Body of pancreas (tissue), 4 donors: Measurements from ENCODE around the gene PCGF3. TPM values are rescaled to one million over a fixed set of nuclear protein-coding genes. Genes with fewer than 3 reads are reported as not detected.

Experiments used
- ATAC-seq: fragments of 150-250 bp; one replicate; pipeline ENCODE4 v1.9.1; 2016
- DNase-seq, 4 donors: peaks; one replicate each; pipeline ENCODE4 v3.0.0-alpha.2; 2019
- H3K27ac ChIP-seq, 4 donors: fragments of 200-600 bp; sonication (generic); 1 replicate in 3 of 4; 2 replicates in 1 of 4; pipeline versions ENCODE4 v1.5.1 to v1.6.1; 2016 to 2019; ENCODE audit warnings: mild to moderate bottlenecking in 1 of 4, mixed read lengths in 1 of 4, moderate library complexity in 1 of 4
- H3K27me3 ChIP-seq, 2 donors: fragments of 200-600 bp; sonication (generic); one replicate each; pipeline ENCODE4 v1.6.0; 2016; ENCODE audit warnings: mild to moderate bottlenecking in 1 of 2
- H3K36me3 ChIP-seq, 2 donors: fragments of 200-600 bp; sonication (generic); replicated peaks in 1 of 2; 2 replicates each; pipeline ENCODE4 v1.5.1; 2016; ENCODE audit warnings: low read depth in 2 of 2; ENCODE audit not compliant: insufficient read depth in 1 of 2
- H3K4me1 ChIP-seq: fragments of 200-600 bp; sonication (generic); one replicate; pipeline ENCODE4 v1.6.0; 2016
- H3K4me3 ChIP-seq, 2 donors: fragments of 200-600 bp; sonication (generic); 1 replicate in 1 of 2; 2 replicates in 1 of 2; pipeline ENCODE4 v1.5.1; 2016 to 2019
- H3K9me3 ChIP-seq, 3 donors: fragments of 200-600 bp; sonication (generic); 1 replicate in 2 of 3; 2 replicates in 1 of 3; pipeline ENCODE4 v1.5.1; 2016
- POLR2A ChIP-seq, 3 donors: fragments of 450-650 bp; IDR thresholded peaks; one replicate each; pipeline ENCODE4 v1.6.1; 2016; ENCODE audit warnings: antibody characterized with exemption in 3 of 3, mild to moderate bottlenecking in 2 of 3
- WGBS, 2 donors: methylation state at CpG; one replicate each; pipeline ENCODE4 v1.1.5; 2017; 5-methylcytosine and 5-hydroxymethylcytosine counted together
- intact Hi-C: fragments of 100-400 bp; cut with DNase I; formaldehyde crosslinking; loops from one replicate; pipeline ENCODE4 v1.15.1; 2023
- total RNA-seq, 2 donors: library from RNA; depleted of rRNA; stranded (reverse); fragments of >200 nt; gene quantifications; one replicate each; pipeline ENCODE4 v1.1.0, GENCODE V29; 2016
- TF ChIP-seq, protein P1 (sequence below), 7 experiments: fragments of 450-650 bp in 4 of 7; fragments of 200-600 bp in 3 of 7; sonication (generic) in 3 of 7; IDR thresholded peaks; one replicate each; pipeline ENCODE4 v1.5.1; 2016 to 2019; ENCODE audit warnings: antibody characterized with exemption in 7 of 7

The PCGF3 gene
- total RNA-seq, 2 donors from 2014 or later, result 16.8 to 31.1 TPM

GRCh38 chr4:789571-790465 lies 84.2 kb downstream of the PCGF3 start:
- ATAC-seq (no peak), DNase-seq (no peak)
- H3K27ac ChIP-seq, result no peak overlapping the region
- H3K36me3 ChIP-seq, result no peaks in the 10 kb centered on the region
- H3K4me3 ChIP-seq, result no peak overlapping the region
- peaks cover 0 to 52% of the 10 kb centered on the region in 2 donors for H3K27me3 ChIP-seq
- no peaks in the 10 kb centered on the region for H3K9me3 ChIP-seq
- intact Hi-C loops, result no loop called here
- TF ChIP-seq, protein P1, sequence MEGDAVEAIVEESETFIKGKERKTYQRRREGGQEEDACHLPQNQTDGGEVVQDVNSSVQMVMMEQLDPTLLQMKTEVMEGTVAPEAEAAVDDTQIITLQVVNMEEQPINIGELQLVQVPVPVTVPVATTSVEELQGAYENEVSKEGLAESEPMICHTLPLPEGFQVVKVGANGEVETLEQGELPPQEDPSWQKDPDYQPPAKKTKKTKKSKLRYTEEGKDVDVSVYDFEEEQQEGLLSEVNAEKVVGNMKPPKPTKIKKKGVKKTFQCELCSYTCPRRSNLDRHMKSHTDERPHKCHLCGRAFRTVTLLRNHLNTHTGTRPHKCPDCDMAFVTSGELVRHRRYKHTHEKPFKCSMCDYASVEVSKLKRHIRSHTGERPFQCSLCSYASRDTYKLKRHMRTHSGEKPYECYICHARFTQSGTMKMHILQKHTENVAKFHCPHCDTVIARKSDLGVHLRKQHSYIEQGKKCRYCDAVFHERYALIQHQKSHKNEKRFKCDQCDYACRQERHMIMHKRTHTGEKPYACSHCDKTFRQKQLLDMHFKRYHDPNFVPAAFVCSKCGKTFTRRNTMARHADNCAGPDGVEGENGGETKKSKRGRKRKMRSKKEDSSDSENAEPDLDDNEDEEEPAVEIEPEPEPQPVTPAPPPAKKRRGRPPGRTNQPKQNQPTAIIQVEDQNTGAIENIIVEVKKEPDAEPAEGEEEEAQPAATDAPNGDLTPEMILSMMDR (IDR thresholded peaks at IDR 0.05), result no peak
- TF ChIP-seq POLR2A (IDR thresholded peaks at IDR 0.05), result no peak
- peaks cover 25% of the 10 kb centered on the region for H3K4me1 ChIP-seq
- WGBS, 2 donors, result 85 to 91% methylated on average over 4 to 22 of the region's 27 CpGs

GRCh38 chr4:790466-790820 lies 84.8 kb downstream of the PCGF3 start:
- ATAC-seq (no peak), DNase-seq (no peak)
- Histone ChIP-seq H3K27me3 (peaks cover 0 to 55% of the 10 kb centered on the region in 2 donors), H3K9me3 (no peaks in the 10 kb centered on the region), H3K4me3 (no peak overlapping the region), H3K36me3 (no peaks in the 10 kb centered on the region), H3K27ac (no peak overlapping the region), H3K4me1 (peaks cover 31% of the 10 kb centered on the region)
- intact Hi-C loops, result no loop called here
- whole genome bisulfite sequencing, 2 donors, result 73 to 75% methylated on average over 6 to 8 of the region's 8 CpGs
- no peak for TF ChIP-seq POLR2A (IDR thresholded peaks at IDR 0.05)
- TF ChIP-seq, protein P1 (IDR thresholded peaks at IDR 0.05), result no peak

DNA sequence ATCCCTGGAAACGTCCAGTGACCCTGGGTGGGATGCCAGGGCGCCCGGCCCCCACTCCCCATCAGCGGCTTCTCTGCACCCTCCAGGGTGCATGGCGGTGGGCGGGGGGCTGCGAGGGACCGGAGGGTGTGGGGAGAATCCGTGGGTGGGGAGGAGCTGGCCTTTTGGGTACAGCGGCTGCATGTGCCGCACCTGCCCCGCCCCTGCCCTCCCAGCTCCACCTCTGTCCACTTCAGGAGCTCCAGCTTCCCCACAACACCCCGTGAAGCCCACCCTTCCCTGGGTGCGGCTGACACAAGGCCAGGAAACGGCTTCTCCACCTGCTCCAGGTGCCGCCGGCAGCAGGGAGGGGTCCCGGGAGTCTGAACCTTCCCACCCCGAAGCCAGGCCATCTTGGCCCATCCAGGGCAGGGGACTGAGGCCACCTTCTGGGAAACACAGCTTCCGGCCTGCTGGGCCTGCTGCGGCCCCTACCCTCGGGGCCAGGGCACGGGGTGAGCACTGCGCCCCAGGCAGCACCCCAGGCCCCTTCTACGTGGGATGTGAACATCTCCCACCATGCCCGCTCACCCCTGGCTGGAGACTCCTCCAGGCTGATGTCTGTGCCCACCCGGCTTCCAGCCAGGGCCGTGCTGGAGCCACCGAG lies 85.7 kb downstream of the PCGF3 start:
- DNase-seq (no peak), ATAC-seq (no peak)
- H3K27me3 ChIP-seq, result peaks cover 0 to 51% of the 10 kb centered on the region in 2 donors
- H3K36me3 ChIP-seq, result no peaks in the 10 kb centered on the region
- no peak overlapping the region for H3K27ac ChIP-seq
- intact Hi-C loops, result no loop called here
- peaks cover 24% of the 10 kb centered on the region for H3K4me1 ChIP-seq
- H3K4me3 ChIP-seq, result no peak overlapping the region
- H3K9me3 ChIP-seq, result no peaks in the 10 kb centered on the region
- TF ChIP-seq, protein P1 (IDR thresholded peaks at IDR 0.05), result no peak
- no peak for TF ChIP-seq POLR2A (IDR thresholded peaks at IDR 0.05)
- WGBS, 2 donors, result 52 to 57% methylated on average over 9 to 28 of the region's 29 CpGs

- Histone ChIP-seq H3K4me1 (peaks cover 24% of the 10 kb centered on the region), H3K36me3 (no peaks in the 10 kb centered on the region), H3K4me3 (no peak overlapping the region), H3K27me3 (peaks cover 0 to 44% of the 10 kb centered on the region in 2 donors), H3K9me3 (no peaks in the 10 kb centered on the region), H3K27ac (no peak overlapping the region)
- DNase-seq (peak in 2 of 4 donors; percentile 34 to 40), ATAC-seq (no peak)
- TF ChIP-seq, protein P1 (IDR thresholded peaks at IDR 0.05), result no peak
- TF ChIP-seq POLR2A (IDR thresholded peaks at IDR 0.05), result no peak
- intact Hi-C loops, result no loop called here
- WGBS, 2 donors, result 12% methylated on average over 41 of the region's 50 CpGs; no CpG with 5 or more reads in 1 of the 2 donors
These were observed 86.4 kb downstream of the PCGF3 start for GRCh38 chr4:791898-792625.
